GM18951 (cell line): ENCODE data around the gene RAB10.
"Not testable (repeated sequence)": the region's sequence is repeated elsewhere in the genome, so short reads cannot be mapped to it uniquely, and the experiment has no call there.

ENCODE experiments used
- POLR2A ChIP-seq: IDR thresholded peaks from 4 replicates; pipeline ENCODE4 v1.6.1; 2011; ENCODE audit warnings: mild to moderate bottlenecking; ENCODE audit not compliant: insufficient read length, insufficient read depth; ENCODE audit errors: extremely low read depth
- in situ Hi-C: fragments of 300-500 bp; cut with MboI; formaldehyde crosslinking; loops from one replicate; pipeline ENCODE4 v1.12.0; 2022; ENCODE audit warnings: low sequenced_read_pairs, mixed read lengths, inconsistent platforms; ENCODE audit not compliant: unreplicated experiment

Gene RAB10

GRCh38 chr2:26144953-26145680, 111.2 kb downstream of the RAB10 start:
- TF ChIP-seq POLR2A = no peak
- in situ Hi-C loops = loop anchor here (10.0 kb wide), 1 partner anchor 150 kb away; no protein-coding TSS in a partner anchor

- in situ Hi-C loops = loop anchor here (10.0 kb wide), 1 partner anchor 154 kb away; no protein-coding TSS in a partner anchor
- TF ChIP-seq POLR2A = no peak
Measured at GRCh38 chr2:26148501-26148900, 114.6 kb downstream of the RAB10 start.

GRCh38 chr2:26150243-26150642, 116.4 kb downstream of the RAB10 start:
- in situ Hi-C loops = no loop called here
- TF ChIP-seq POLR2A = no peak

GRCh38 chr2:26157580-26157979, 123.7 kb downstream of the RAB10 start:
- no peak for TF ChIP-seq POLR2A
- in situ Hi-C loops = no loop called here

- in situ Hi-C loops = no loop called here
Measured at GRCh38 chr2:26161926-26162325, 128.0 kb downstream of the RAB10 start.

GRCh38 chr2:26162963-26163362, 129.1 kb downstream of the RAB10 start:
- TF ChIP-seq POLR2A = no peak
- in situ Hi-C loops = no loop called here

More at GRCh38 chr2:26161926-26162325, 128.0 kb downstream of the RAB10 start:
- TF ChIP-seq POLR2A = no peak

- no peak for TF ChIP-seq POLR2A
- in situ Hi-C loops = no loop called here
Measured at GRCh38 chr2:26164231-26164630, 130.3 kb downstream of the RAB10 start.

- in situ Hi-C loops = no loop called here
- TF ChIP-seq POLR2A = no peak
Measured at GRCh38 chr2:26164641-26165211, 130.8 kb downstream of the RAB10 start.

GRCh38 chr2:26165403-26165802, 131.5 kb downstream of the RAB10 start:
- no peak for TF ChIP-seq POLR2A
- in situ Hi-C loops = no loop called here

- in situ Hi-C loops = not testable (repeated sequence)
Measured at GRCh38 chr2:26166541-26166940, 132.7 kb downstream of the RAB10 start.

GRCh38 chr2:26168785-26169184, 134.9 kb downstream of the RAB10 start:
- in situ Hi-C loops = no loop called here

GRCh38 chr2:26169226-26169625, 135.3 kb downstream of the RAB10 start:
- no peak for TF ChIP-seq POLR2A
- in situ Hi-C loops = no loop called here

More at GRCh38 chr2:26168785-26169184, 134.9 kb downstream of the RAB10 start:
- no peak for TF ChIP-seq POLR2A

GRCh38 chr2:26169681-26170414, 136.0 kb downstream of the RAB10 start:
- in situ Hi-C loops = no loop called here
- no peak for TF ChIP-seq POLR2A

- TF ChIP-seq POLR2A = no peak
- in situ Hi-C loops = no loop called here
Measured at GRCh38 chr2:26170795-26171194, 136.9 kb downstream of the RAB10 start.
